ENCODE measurements around the gene MAGEE2.
"Not testable (repeated sequence)": the region's sequence is repeated elsewhere in the genome, so short reads cannot be mapped to it uniquely, and the experiment has no call there.

MAGEE2 gene, protein sequence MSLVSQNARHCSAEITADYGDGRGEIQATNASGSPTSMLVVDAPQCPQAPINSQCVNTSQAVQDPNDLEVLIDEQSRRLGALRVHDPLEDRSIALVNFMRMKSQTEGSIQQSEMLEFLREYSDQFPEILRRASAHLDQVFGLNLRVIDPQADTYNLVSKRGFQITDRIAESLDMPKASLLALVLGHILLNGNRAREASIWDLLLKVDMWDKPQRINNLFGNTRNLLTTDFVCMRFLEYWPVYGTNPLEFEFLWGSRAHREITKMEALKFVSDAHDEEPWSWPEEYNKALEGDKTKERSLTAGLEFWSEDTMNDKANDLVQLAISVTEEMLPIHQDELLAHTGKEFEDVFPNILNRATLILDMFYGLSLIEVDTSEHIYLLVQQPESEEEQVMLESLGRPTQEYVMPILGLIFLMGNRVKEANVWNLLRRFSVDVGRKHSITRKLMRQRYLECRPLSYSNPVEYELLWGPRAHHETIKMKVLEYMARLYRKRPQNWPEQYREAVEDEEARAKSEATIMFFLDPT

DNA sequence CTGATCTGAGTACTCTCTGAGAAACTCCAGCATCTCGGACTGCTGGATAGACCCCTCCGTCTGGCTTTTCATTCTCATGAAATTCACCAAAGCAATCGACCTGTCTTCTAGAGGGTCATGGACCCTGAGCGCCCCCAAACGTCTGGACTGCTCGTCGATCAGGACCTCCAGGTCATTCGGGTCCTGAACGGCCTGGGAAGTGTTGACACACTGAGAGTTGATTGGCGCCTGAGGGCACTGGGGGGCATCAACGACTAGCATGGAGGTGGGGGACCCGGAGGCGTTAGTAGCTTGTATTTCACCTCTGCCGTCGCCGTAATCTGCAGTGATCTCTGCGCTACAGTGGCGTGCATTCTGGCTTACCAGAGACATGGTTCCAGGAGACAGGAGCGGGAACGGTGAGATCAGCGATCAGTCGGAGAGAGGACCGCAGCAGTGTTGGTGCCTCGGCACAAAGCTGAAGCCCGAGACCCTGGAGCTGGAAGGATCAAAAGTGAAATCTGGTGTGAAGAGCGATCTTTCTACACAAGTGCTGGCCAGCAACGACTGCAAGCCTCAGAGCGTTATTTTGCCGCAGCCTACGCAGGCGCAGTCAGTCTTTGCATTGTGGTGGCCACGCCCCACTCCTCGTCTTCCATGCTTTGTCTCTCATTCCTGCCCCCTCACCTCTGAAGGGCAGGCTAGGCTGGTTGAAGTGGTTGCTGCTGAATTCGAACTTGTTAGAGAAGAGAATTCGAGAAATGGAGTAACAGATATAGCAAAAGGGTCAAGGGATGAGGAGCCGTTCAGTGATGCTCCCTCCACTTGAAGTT, at the start of gene MAGEE2:
MAGEE2 (minus strand) TSS at position 575 of the 812 bp plus-strand sequence; CDS start at position 372, 203 bp downstream.
- Mint-ChIP-seq H3K4me1 (ENCODE audit: low read depth) (peaks cover 3% of the 10 kb centered on the region), H3K9me3 (no peaks in the 10 kb centered on the region), H3K36me3 (ENCODE audit: low read depth) (no peaks in the 10 kb centered on the region), H3K27me3 (peaks cover 64% of the 10 kb centered on the region), H3K27ac (no peak within 1 kb of the TSS), H3K4me3 (peak within 1 kb of the TSS; percentile 74)
- peak; percentile 37 for DNase-seq

DNA sequence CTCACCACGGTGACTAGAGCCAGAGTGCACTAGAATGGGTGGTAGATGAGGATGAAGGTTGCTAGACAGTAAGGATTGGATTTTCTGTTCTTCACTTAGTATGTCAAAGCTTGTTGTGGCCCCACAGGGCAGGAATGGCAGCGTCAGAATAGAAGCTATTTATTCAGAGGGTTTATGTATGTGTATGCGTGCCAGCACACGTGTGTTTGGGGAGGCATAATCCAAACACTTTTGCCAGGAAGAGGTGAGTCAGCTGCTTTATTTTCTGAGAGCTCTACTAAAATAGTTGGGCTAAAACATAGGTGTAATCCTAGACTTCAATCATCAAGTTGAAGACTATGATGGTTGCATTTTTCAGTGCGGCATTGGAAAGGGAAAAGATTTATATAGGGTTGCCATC, 1.2 kb upstream of the MAGEE2 start:
- DNase-seq: no peak
- Mint-ChIP-seq H3K4me1 (ENCODE audit: low read depth) (peaks cover 3% of the 10 kb centered on the region), H3K36me3 (ENCODE audit: low read depth) (no peaks in the 10 kb centered on the region), H3K27me3 (peaks cover 63% of the 10 kb centered on the region), H3K9me3 (no peaks in the 10 kb centered on the region), H3K27ac (no peak overlapping the region), H3K4me3 (no peak overlapping the region)

DNA sequence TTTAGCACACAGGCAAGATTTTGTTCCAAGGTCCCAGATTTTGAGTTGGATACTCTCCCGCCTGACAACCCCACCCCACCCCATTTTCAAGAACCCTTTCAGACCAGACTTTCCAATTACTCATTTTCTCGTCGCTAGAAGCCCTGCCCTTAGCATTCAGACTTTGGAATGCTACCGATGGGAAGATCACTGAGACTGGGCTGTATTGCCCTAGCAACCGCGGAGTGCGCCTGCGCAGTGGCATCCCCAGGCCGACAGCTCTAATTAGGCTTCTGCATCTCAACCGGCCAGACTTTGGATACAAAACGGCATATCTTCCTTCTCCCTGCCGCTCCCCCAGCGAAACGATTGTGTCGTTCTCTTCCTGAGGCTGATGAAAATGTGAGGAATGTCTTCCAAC, 3.4 kb downstream of the MAGEE2 start:
- Mint-ChIP-seq H3K27me3 (peaks cover 62% of the 10 kb centered on the region), H3K4me1 (ENCODE audit: low read depth) (peaks cover 3% of the 10 kb centered on the region), H3K27ac (no peak overlapping the region), H3K36me3 (ENCODE audit: low read depth) (no peaks in the 10 kb centered on the region), H3K9me3 (no peaks in the 10 kb centered on the region), H3K4me3 (no peak overlapping the region)
- DNase-seq: no peak

- H3K4me1 Mint-ChIP-seq (ENCODE audit: low read depth); H3K4me3 Mint-ChIP-seq; DNase-seq; H3K36me3 Mint-ChIP-seq (ENCODE audit: low read depth); H3K27ac Mint-ChIP-seq; H3K9me3 Mint-ChIP-seq: not testable (repeated sequence)
- peaks cover 37% of the 10 kb centered on the region for H3K27me3 Mint-ChIP-seq
Observed at GRCh38 chrX:75768063-75768462, 17.0 kb downstream of the MAGEE2 start.

GRCh38 chrX:75748431-75748830, 36.6 kb downstream of the MAGEE2 start:
- peaks cover 56% of the 10 kb centered on the region for H3K27me3 Mint-ChIP-seq
- DNase-seq: no peak
- peaks cover 11% of the 10 kb centered on the region for H3K4me1 Mint-ChIP-seq (ENCODE audit: low read depth)
- H3K9me3 Mint-ChIP-seq: no peaks in the 10 kb centered on the region
- H3K4me3 Mint-ChIP-seq: no peak overlapping the region
- no peaks in the 10 kb centered on the region for H3K36me3 Mint-ChIP-seq (ENCODE audit: low read depth)
- no peak overlapping the region for H3K27ac Mint-ChIP-seq

GRCh38 chrX:75746891-75747639, 38.0 kb downstream of the MAGEE2 start:
- Mint-ChIP-seq H3K4me3 (peak overlapping the region; percentile 69), H3K4me1 (ENCODE audit: low read depth) (peaks cover 11% of the 10 kb centered on the region), H3K36me3 (ENCODE audit: low read depth) (no peaks in the 10 kb centered on the region), H3K9me3 (no peaks in the 10 kb centered on the region), H3K27ac (peak overlapping the region; percentile 34), H3K27me3 (peaks cover 53% of the 10 kb centered on the region)
- DNase-seq: peak; percentile 64

Measured in activated T-cell treated with anti-CD3 and anti-CD28 coated beads, Interleukin-2, amount 50 U/mL, for 24 hours (primary cell).